ENCODE measurements around the gene SFRP5. TPM values are rescaled to one million over a fixed set of nuclear protein-coding genes. Genes with fewer than 3 reads are reported as not detected.

SFRP5 gene
- total and polyA plus RNA-seq, 4 donors, result 3.6 to 15.1 (median 6.5) TPM

GRCh38 chr10:97740613-97741012 is 31.2 kb downstream of the SFRP5 start:
- Histone ChIP-seq H3K9me3 (ENCODE audit: control insufficient read depth in 4 of 4, low read length in 3 of 4) (no peaks in the 10 kb centered on the region), H3K27me3 (ENCODE audit: control insufficient read depth in 4 of 4, insufficient read depth in 4 of 4, low read length in 3 of 4) (no peaks in the 10 kb centered on the region), H3K4me3 (ENCODE audit: low read depth in 1 of 3, low read length in 3 of 3) (no peak overlapping the region), H3K9ac (ENCODE audit: low read depth in 1 of 2, low read length in 2 of 2) (no peak overlapping the region), H3K36me3 (ENCODE audit: control insufficient read depth in 4 of 4, insufficient read depth in 3 of 4, low read depth in 1 of 4, low read length in 3 of 4) (peaks cover 2 to 32% (median 28%) of the 10 kb centered on the region in 4 donors), H3K27ac (ENCODE audit: low read depth in 1 of 2, low read length in 2 of 2) (no peak overlapping the region), H3K4me1 (ENCODE audit: control insufficient read depth in 4 of 4, insufficient read depth in 4 of 4, low read length in 3 of 4) (peaks cover 5 to 17% (median 11%) of the 10 kb centered on the region in 4 donors)
- WGBS, result 96% methylated on average over 2 of the region's 2 CpGs
- no peak for TF ChIP-seq RXRA (IDR thresholded peaks at IDR 0.05)
- no peak for TF ChIP-seq FOXA2 (IDR thresholded peaks at IDR 0.05)
- no peak for TF ChIP-seq ATF3 (IDR thresholded peaks at IDR 0.05)
- TF ChIP-seq EGR1 (IDR thresholded peaks at IDR 0.05; ENCODE audit: low read depth in 2 of 2), result no peak
- TF ChIP-seq REST (IDR thresholded peaks at IDR 0.05), result no peak
- TF ChIP-seq CTCF (IDR thresholded peaks at IDR 0.05; ENCODE audit: low read depth, low read length, missing input control), result no peak
- no peak for TF ChIP-seq GABPA (IDR thresholded peaks at IDR 0.05 in 1 of 2, conservative IDR thresholded peaks at IDR 0.05 in 1 of 2)
- no peak for TF ChIP-seq FOXA1 (IDR thresholded peaks at IDR 0.05)
- no peak for TF ChIP-seq YY1 (IDR thresholded peaks at IDR 0.05)
- no peak for TF ChIP-seq JUND (IDR thresholded peaks at IDR 0.05)
- DNase-seq (ENCODE audit: low spot score), result no peak

- no peak overlapping the region for H3K4me3 ChIP-seq (ENCODE audit: low read depth in 1 of 3, low read length in 3 of 3)
Measured at GRCh38 chr10:97738616-97739015, 33.2 kb downstream of the SFRP5 start.

More at GRCh38 chr10:97738616-97739015, 33.2 kb downstream of the SFRP5 start:
- Histone ChIP-seq H3K4me1 (ENCODE audit: control insufficient read depth in 4 of 4, insufficient read depth in 4 of 4, low read length in 3 of 4) (peaks cover 5 to 17% (median 11%) of the 10 kb centered on the region in 4 donors), H3K9ac (ENCODE audit: low read depth in 1 of 2, low read length in 2 of 2) (no peak overlapping the region), H3K9me3 (ENCODE audit: control insufficient read depth in 4 of 4, low read length in 3 of 4) (no peaks in the 10 kb centered on the region), H3K27me3 (ENCODE audit: control insufficient read depth in 4 of 4, insufficient read depth in 4 of 4, low read length in 3 of 4) (no peaks in the 10 kb centered on the region), H3K36me3 (ENCODE audit: control insufficient read depth in 4 of 4, insufficient read depth in 3 of 4, low read depth in 1 of 4, low read length in 3 of 4) (peaks cover 2 to 21% (median 16%) of the 10 kb centered on the region in 4 donors), H3K27ac (ENCODE audit: low read depth in 1 of 2, low read length in 2 of 2) (no peak overlapping the region)
- 98% methylated on average over 4 of the region's 4 CpGs for WGBS
- DNase-seq (ENCODE audit: low spot score), result no peak
- TF ChIP-seq FOXA2 (IDR thresholded peaks at IDR 0.05), result no peak
- no peak for TF ChIP-seq REST (IDR thresholded peaks at IDR 0.05)
- TF ChIP-seq FOXA1 (IDR thresholded peaks at IDR 0.05), result no peak
